HG02610 (cell line): ENCODE measurements around the gene SARS1.

Experiments used
- ATAC-seq: cut with Tn5 transposase; IDR thresholded peaks from one replicate; pipeline ENCODE4 v1.9.1; 2021; ENCODE audit warnings: mild to moderate bottlenecking, moderate library complexity; ENCODE audit not compliant: unreplicated experiment

Gene SARS1

GRCh38 chr1:109248797-109249629 lies 35.3 kb downstream of the SARS1 start, which contains the start of gene CELSR2:
Gene CELSR2 (plus strand): TSS chr1:109249539. CDS start chr1:109250080, 541 bp downstream.
- peak; percentile 77 for ATAC-seq

GRCh38 chr1:109249654-109250401 lies 36.1 kb downstream of the SARS1 start:
- peak; percentile 21 for ATAC-seq

GRCh38 chr1:109250454-109251276 lies 36.9 kb downstream of the SARS1 start:
- ATAC-seq = no peak

DNA sequence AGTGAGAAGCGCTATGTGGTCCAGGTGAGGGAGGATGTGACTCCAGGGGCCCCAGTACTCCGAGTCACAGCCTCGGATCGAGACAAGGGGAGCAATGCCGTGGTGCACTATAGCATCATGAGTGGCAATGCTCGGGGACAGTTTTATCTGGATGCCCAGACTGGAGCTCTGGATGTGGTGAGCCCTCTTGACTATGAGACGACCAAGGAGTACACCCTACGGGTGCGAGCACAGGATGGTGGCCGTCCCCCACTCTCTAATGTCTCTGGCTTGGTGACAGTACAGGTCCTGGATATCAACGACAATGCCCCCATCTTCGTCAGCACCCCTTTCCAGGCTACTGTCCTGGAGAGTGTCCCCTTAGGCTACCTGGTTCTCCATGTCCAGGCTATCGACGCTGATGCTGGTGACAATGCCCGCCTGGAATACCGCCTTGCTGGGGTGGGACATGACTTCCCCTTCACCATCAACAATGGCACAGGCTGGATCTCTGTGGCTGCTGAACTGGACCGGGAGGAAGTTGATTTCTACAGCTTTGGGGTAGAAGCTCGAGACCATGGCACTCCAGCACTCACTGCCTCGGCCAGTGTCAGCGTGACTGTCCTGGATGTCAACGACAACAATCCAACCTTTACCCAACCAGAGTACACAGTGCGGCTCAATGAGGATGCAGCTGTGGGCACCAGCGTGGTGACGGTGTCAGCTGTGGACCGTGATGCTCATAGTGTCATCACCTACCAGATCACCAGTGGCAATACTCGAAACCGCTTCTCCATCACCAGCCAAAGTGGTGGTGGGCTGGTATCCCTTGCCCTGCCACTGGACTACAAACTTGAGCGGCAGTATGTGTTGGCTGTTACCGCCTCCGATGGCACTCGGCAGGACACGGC lies 37.8 kb downstream of the SARS1 start:
- no peak for ATAC-seq

DNA sequence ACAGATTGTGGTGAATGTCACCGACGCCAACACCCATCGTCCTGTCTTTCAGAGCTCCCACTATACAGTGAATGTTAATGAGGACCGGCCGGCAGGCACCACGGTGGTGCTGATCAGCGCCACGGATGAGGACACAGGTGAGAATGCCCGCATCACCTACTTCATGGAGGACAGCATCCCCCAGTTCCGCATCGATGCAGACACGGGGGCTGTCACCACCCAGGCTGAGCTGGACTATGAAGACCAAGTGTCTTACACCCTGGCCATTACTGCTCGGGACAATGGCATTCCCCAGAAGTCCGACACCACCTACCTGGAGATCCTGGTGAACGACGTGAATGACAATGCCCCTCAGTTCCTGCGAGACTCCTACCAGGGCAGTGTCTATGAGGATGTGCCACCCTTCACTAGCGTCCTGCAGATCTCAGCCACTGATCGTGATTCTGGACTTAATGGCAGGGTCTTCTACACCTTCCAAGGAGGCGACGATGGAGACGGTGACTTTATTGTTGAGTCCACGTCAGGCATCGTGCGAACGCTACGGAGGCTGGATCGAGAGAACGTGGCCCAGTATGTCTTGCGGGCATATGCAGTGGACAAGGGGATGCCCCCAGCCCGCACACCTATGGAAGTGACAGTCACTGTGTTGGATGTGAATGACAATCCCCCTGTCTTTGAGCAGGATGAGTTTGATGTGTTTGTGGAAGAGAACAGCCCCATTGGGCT lies 38.6 kb downstream of the SARS1 start:
- ATAC-seq = no peak

- no peak for ATAC-seq
These were observed 39.4 kb downstream of the SARS1 start for GRCh38 chr1:109252893-109253802.

DNA sequence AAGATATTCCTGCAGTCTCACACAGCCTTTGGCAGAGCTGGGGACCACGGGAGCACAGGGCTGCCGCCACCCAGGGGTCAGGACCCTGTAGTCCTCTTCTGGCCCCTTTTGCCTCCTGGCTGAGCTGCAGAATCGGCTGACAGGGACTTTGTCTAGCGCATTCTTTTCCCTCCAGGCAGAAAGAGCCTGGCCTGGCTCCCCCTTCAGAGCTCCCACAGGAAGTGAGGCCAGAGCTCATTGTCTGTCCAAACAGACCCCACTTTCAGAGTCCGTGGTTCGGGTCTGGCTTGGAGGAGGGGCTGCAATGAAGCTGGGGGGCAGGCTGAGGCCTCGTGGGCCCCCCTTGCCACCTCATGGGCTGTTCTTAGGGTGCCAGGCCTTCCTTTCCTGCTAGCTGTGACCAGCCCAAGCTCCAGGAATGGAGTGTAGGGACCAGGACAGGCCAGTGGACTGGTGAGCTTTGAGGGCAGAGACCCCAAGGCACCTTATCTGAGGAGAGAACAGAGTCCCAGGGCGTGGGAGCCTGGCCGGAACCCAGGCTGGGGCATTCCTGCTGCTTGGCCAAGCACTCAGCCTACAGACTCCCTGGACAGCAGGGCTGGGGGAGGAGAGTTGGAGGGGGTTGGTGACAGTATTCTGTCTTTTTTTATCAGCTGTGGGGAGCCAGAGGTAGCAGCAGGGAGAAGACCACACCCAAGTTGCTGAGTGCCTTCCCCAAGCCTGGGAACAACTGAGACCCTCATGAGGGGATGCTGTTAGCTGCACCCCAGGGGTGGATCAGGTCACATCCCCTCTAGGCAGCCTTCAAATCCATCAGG lies 40.3 kb downstream of the SARS1 start:
- no peak for ATAC-seq

GRCh38 chr1:109254621-109255096 lies 40.9 kb downstream of the SARS1 start:
- no peak for ATAC-seq

- ATAC-seq = no peak
These were observed 41.5 kb downstream of the SARS1 start for GRCh38 chr1:109255097-109255651.

GRCh38 chr1:109255678-109256077 lies 42.0 kb downstream of the SARS1 start:
- ATAC-seq = no peak

DNA sequence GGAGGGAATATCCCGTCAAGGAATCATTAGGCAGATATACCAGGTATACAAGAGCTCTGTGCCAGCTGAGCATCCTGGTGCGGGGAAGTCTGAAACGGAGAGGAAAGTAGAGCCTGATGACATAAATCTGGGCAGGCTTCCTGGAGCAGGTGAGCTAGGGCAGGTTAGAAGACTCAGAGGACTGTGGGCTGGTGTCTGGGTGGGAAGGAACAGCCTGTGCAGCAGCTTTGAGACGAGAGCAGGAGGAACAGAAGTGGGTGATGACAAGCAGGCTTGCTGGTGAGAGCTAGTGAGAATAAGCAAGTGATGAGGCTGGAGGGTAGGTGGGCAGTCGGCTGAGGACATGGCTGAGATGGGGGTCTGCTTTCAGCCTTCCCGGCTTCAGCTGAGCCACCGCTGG lies 42.4 kb downstream of the SARS1 start:
- ATAC-seq = no peak

- no peak for ATAC-seq
These were observed 43.4 kb downstream of the SARS1 start for GRCh38 chr1:109256971-109257681.

DNA sequence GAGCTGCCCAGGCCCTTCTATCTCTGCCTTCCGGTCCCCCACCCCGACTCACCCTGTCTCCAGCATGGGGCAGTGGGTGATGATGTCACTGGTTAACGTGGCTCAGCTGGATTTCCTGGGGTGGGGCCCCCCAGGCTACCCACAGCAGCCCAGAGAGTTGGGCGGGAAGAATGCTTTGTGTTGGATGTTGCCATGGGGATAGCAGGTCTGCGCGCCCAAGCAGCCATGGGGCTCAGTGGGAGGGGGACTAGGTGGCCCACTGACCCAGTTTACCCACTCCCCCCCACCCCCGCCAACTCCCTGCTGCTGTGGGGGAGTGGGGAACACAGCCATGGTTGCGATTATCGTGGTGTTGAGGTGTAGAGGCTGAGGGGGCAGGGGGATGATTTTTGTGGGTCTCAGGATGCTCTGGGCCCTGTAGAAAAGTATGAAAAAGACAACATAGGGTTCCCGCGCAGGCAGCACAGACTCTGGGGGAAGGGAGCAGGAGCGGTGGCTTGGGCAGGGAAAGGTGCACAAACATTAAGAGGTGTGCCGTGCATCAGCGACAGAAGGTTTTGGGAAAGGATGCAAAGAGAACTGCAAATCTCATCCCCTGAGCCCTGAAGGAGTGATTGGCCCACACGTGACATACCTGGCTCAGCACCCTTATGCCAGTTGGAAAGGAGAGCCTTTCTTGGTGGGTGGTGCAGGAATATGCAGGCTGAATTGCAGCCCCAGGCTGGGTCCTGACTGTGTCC lies 44.1 kb downstream of the SARS1 start:
- ATAC-seq = no peak

DNA sequence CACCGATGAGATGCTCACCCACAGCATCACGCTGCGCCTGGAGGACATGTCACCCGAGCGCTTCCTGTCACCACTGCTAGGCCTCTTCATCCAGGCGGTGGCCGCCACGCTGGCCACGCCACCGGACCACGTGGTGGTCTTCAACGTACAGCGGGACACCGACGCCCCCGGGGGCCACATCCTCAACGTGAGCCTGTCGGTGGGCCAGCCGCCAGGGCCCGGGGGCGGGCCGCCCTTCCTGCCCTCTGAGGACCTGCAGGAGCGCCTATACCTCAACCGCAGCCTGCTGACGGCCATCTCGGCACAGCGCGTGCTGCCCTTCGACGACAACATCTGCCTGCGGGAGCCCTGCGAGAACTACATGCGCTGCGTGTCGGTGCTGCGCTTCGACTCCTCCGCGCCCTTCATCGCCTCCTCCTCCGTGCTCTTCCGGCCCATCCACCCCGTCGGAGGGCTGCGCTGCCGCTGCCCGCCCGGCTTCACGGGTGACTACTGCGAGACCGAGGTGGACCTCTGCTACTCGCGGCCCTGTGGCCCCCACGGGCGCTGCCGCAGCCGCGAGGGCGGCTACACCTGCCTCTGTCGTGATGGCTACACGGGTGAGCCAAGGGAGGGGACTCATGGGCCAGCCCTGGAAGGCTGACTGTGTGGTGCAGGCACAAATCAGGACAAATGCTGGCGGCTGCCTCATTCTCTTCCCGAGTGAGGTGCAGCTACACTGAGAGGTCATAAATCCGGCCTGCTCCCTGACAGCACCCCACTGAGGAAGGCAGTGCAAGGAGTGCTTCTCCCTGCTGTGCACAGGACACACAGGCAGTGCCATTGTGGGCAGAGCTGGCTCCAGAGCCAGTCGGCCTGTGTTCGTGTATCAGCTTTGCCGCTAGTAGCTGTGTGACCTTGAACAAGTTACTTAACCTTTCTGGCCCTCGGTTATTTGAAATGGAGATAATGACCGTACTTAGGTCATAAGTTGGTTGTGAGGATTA lies 45.1 kb downstream of the SARS1 start:
- no peak for ATAC-seq
